HG03196 (cell line): ENCODE results near the gene RIF1.
A peak's percentile ranks its signal among the peaks of the same experiment; 100 is the strongest.
"Not testable (repeated sequence)": the region's sequence is repeated elsewhere in the genome, so short reads cannot be mapped to it uniquely, and the experiment has no call there.

Source experiments
- ATAC-seq: cut with Tn5 transposase; IDR thresholded peaks from one replicate; pipeline ENCODE4 v1.9.1; 2021; ENCODE audit not compliant: unreplicated experiment

The RIF1 gene

GRCh38 chr2:151408788-151409600 is 708 bp upstream of the RIF1 start:
- no peak for ATAC-seq

GRCh38 chr2:151410485-151410834 is 758 bp downstream of the RIF1 start:
- ATAC-seq, result peak; percentile 22

- no peak for ATAC-seq
These were observed 7.9 kb downstream of the RIF1 start for GRCh38 chr2:151417650-151418049.

GRCh38 chr2:151421681-151422080 is 12.0 kb downstream of the RIF1 start:
- ATAC-seq, result not testable (repeated sequence)

GRCh38 chr2:151422917-151423439 is 13.3 kb downstream of the RIF1 start:
- peak; percentile 73 for ATAC-seq

GRCh38 chr2:151423760-151424159 is 14.1 kb downstream of the RIF1 start:
- ATAC-seq, result no peak

GRCh38 chr2:151437630-151438029 is 27.9 kb downstream of the RIF1 start:
- no peak for ATAC-seq

GRCh38 chr2:151438506-151438905 is 28.8 kb downstream of the RIF1 start:
- ATAC-seq, result no peak

- ATAC-seq, result no peak
These were observed 29.4 kb downstream of the RIF1 start for GRCh38 chr2:151439127-151439526.

GRCh38 chr2:151459358-151459757 is 49.7 kb downstream of the RIF1 start:
- no peak for ATAC-seq

GRCh38 chr2:151465771-151466170 is 56.1 kb downstream of the RIF1 start:
- no peak for ATAC-seq

GRCh38 chr2:151470556-151470955 is 60.9 kb downstream of the RIF1 start:
- no peak for ATAC-seq

GRCh38 chr2:151472966-151473365 is 63.3 kb downstream of the RIF1 start:
- no peak for ATAC-seq

GRCh38 chr2:151475071-151475470 is 65.4 kb downstream of the RIF1 start:
- ATAC-seq, result no peak

GRCh38 chr2:151476287-151476686 is 66.6 kb downstream of the RIF1 start:
- ATAC-seq, result no peak

GRCh38 chr2:151478011-151478410 is 68.3 kb downstream of the RIF1 start:
- ATAC-seq, result no peak

- ATAC-seq, result no peak
These were observed 72.0 kb downstream of the RIF1 start for GRCh38 chr2:151481744-151482143.

GRCh38 chr2:151482171-151482725 is 72.5 kb downstream of the RIF1 start:
- no peak for ATAC-seq

GRCh38 chr2:151483546-151483945 is 73.8 kb downstream of the RIF1 start:
- no peak for ATAC-seq

GRCh38 chr2:151484100-151484499 is 74.4 kb downstream of the RIF1 start:
- no peak for ATAC-seq

GRCh38 chr2:151486053-151486452 is 76.4 kb downstream of the RIF1 start:
- no peak for ATAC-seq

- no peak for ATAC-seq
These were observed 80.6 kb downstream of the RIF1 start for GRCh38 chr2:151490276-151490675.

GRCh38 chr2:151491496-151491895 is 81.8 kb downstream of the RIF1 start:
- ATAC-seq, result no peak
